ENCODE measurements around the gene ZCCHC7.
"Not testable (repeated sequence)": the region's sequence is repeated elsewhere in the genome, so short reads cannot be mapped to it uniquely, and the experiment has no call there.

Gene ZCCHC7

GRCh38 chr9:37094751-37095150, 25.6 kb upstream of the ZCCHC7 start:
- Histone ChIP-seq H3K36me3 (ENCODE audit: control insufficient read depth in 1 of 2, insufficient read depth in 2 of 2, low read length in 2 of 2) (no peaks in the 10 kb centered on the region), H3K27me3 (ENCODE audit: control insufficient read depth in 1 of 2, insufficient read depth in 2 of 2, low read length in 2 of 2) (no peaks in the 10 kb centered on the region), H3K9me3 (ENCODE audit: control insufficient read depth in 1 of 2, low read length in 2 of 2) (no peaks in the 10 kb centered on the region), H3K27ac (ENCODE audit: low read depth, low read length) (no peak overlapping the region), H3K4me3 (ENCODE audit: low read depth in 1 of 2, low read length in 2 of 2) (no peak overlapping the region), H3K4me1 (ENCODE audit: control insufficient read depth in 1 of 2, insufficient read depth in 2 of 2, low read length in 2 of 2) (no peaks in the 10 kb centered on the region), H3K9ac (ENCODE audit: low read depth in 1 of 2, low read length in 2 of 2) (no peak overlapping the region)

GRCh38 chr9:37096628-37097027, 23.7 kb upstream of the ZCCHC7 start:
- Histone ChIP-seq H3K36me3 (ENCODE audit: control insufficient read depth in 1 of 2, insufficient read depth in 2 of 2, low read length in 2 of 2) (no peaks in the 10 kb centered on the region), H3K9me3 (ENCODE audit: control insufficient read depth in 1 of 2, low read length in 2 of 2) (no peaks in the 10 kb centered on the region), H3K9ac (ENCODE audit: low read depth in 1 of 2, low read length in 2 of 2) (no peak overlapping the region), H3K27me3 (ENCODE audit: control insufficient read depth in 1 of 2, insufficient read depth in 2 of 2, low read length in 2 of 2) (no peaks in the 10 kb centered on the region), H3K4me3 (ENCODE audit: low read depth in 1 of 2, low read length in 2 of 2) (no peak overlapping the region), H3K4me1 (ENCODE audit: control insufficient read depth in 1 of 2, insufficient read depth in 2 of 2, low read length in 2 of 2) (no peaks in the 10 kb centered on the region), H3K27ac (ENCODE audit: low read depth, low read length) (no peak overlapping the region)

- H3K36me3 ChIP-seq (ENCODE audit: control insufficient read depth in 1 of 2, insufficient read depth in 2 of 2, low read length in 2 of 2): no peaks in the 10 kb centered on the region
- H3K27ac ChIP-seq (ENCODE audit: low read depth, low read length): no peak overlapping the region
- H3K4me1 ChIP-seq (ENCODE audit: control insufficient read depth in 1 of 2, insufficient read depth in 2 of 2, low read length in 2 of 2): no peaks in the 10 kb centered on the region
- no peak overlapping the region for H3K9ac ChIP-seq (ENCODE audit: low read depth in 1 of 2, low read length in 2 of 2)
- H3K27me3 ChIP-seq (ENCODE audit: control insufficient read depth in 1 of 2, insufficient read depth in 2 of 2, low read length in 2 of 2): no peaks in the 10 kb centered on the region
- H3K9me3 ChIP-seq (ENCODE audit: control insufficient read depth in 1 of 2, low read length in 2 of 2): no peaks in the 10 kb centered on the region
- H3K4me3 ChIP-seq (ENCODE audit: low read depth in 1 of 2, low read length in 2 of 2): no peak overlapping the region
Observed at GRCh38 chr9:37097294-37097693, 23.1 kb upstream of the ZCCHC7 start.

GRCh38 chr9:37100327-37100726, 20.0 kb upstream of the ZCCHC7 start:
- H3K27me3 ChIP-seq (ENCODE audit: control insufficient read depth in 1 of 2, insufficient read depth in 2 of 2, low read length in 2 of 2): no peaks in the 10 kb centered on the region
- H3K4me3 ChIP-seq (ENCODE audit: low read depth in 1 of 2, low read length in 2 of 2): no peak overlapping the region
- H3K4me1 ChIP-seq (ENCODE audit: control insufficient read depth in 1 of 2, insufficient read depth in 2 of 2, low read length in 2 of 2): no peaks in the 10 kb centered on the region
- H3K27ac ChIP-seq (ENCODE audit: low read depth, low read length): no peak overlapping the region
- no peak overlapping the region for H3K9ac ChIP-seq (ENCODE audit: low read depth in 1 of 2, low read length in 2 of 2)
- H3K36me3 ChIP-seq (ENCODE audit: control insufficient read depth in 1 of 2, insufficient read depth in 2 of 2, low read length in 2 of 2): no peaks in the 10 kb centered on the region
- no peaks in the 10 kb centered on the region for H3K9me3 ChIP-seq (ENCODE audit: control insufficient read depth in 1 of 2, low read length in 2 of 2)

- Histone ChIP-seq H3K9ac (ENCODE audit: low read depth in 1 of 2, low read length in 2 of 2) (no peak overlapping the region), H3K27ac (ENCODE audit: low read depth, low read length) (no peak overlapping the region), H3K36me3 (ENCODE audit: control insufficient read depth in 1 of 2, insufficient read depth in 2 of 2, low read length in 2 of 2) (no peaks in the 10 kb centered on the region), H3K4me3 (ENCODE audit: low read depth in 1 of 2, low read length in 2 of 2) (no peak overlapping the region), H3K9me3 (ENCODE audit: control insufficient read depth in 1 of 2, low read length in 2 of 2) (no peaks in the 10 kb centered on the region), H3K27me3 (ENCODE audit: control insufficient read depth in 1 of 2, insufficient read depth in 2 of 2, low read length in 2 of 2) (no peaks in the 10 kb centered on the region), H3K4me1 (ENCODE audit: control insufficient read depth in 1 of 2, insufficient read depth in 2 of 2, low read length in 2 of 2) (no peaks in the 10 kb centered on the region)
Observed at GRCh38 chr9:37100741-37101140, 19.6 kb upstream of the ZCCHC7 start.

- no peak overlapping the region for H3K27ac ChIP-seq (ENCODE audit: low read depth, low read length)
- no peaks in the 10 kb centered on the region for H3K27me3 ChIP-seq (ENCODE audit: control insufficient read depth in 1 of 2, insufficient read depth in 2 of 2, low read length in 2 of 2)
- H3K4me1 ChIP-seq (ENCODE audit: control insufficient read depth in 1 of 2, insufficient read depth in 2 of 2, low read length in 2 of 2): no peaks in the 10 kb centered on the region
Observed at GRCh38 chr9:37102486-37102885, 17.9 kb upstream of the ZCCHC7 start.

GRCh38 chr9:37104183-37104889, 16.0 kb upstream of the ZCCHC7 start:
- H3K9ac ChIP-seq (ENCODE audit: low read depth in 1 of 2, low read length in 2 of 2): no peak overlapping the region

More at GRCh38 chr9:37102486-37102885, 17.9 kb upstream of the ZCCHC7 start:
- Histone ChIP-seq H3K9ac (ENCODE audit: low read depth in 1 of 2, low read length in 2 of 2) (no peak overlapping the region), H3K36me3 (ENCODE audit: control insufficient read depth in 1 of 2, insufficient read depth in 2 of 2, low read length in 2 of 2) (no peaks in the 10 kb centered on the region), H3K9me3 (ENCODE audit: control insufficient read depth in 1 of 2, low read length in 2 of 2) (no peaks in the 10 kb centered on the region), H3K4me3 (ENCODE audit: low read depth in 1 of 2, low read length in 2 of 2) (no peak overlapping the region)

GRCh38 chr9:37105234-37105633, 15.1 kb upstream of the ZCCHC7 start:
- Histone ChIP-seq H3K36me3 (ENCODE audit: control insufficient read depth in 1 of 2, insufficient read depth in 2 of 2, low read length in 2 of 2) (no peaks in the 10 kb centered on the region), H3K4me1 (ENCODE audit: control insufficient read depth in 1 of 2, insufficient read depth in 2 of 2, low read length in 2 of 2) (no peaks in the 10 kb centered on the region), H3K27me3 (ENCODE audit: control insufficient read depth in 1 of 2, insufficient read depth in 2 of 2, low read length in 2 of 2) (no peaks in the 10 kb centered on the region), H3K27ac (ENCODE audit: low read depth, low read length) (no peak overlapping the region), H3K9me3 (ENCODE audit: control insufficient read depth in 1 of 2, low read length in 2 of 2) (peaks cover 0 to 4% of the 10 kb centered on the region in 2 donors), H3K9ac (ENCODE audit: low read depth in 1 of 2, low read length in 2 of 2) (no peak overlapping the region), H3K4me3 (ENCODE audit: low read depth in 1 of 2, low read length in 2 of 2) (no peak overlapping the region)

More at GRCh38 chr9:37104183-37104889, 16.0 kb upstream of the ZCCHC7 start:
- Histone ChIP-seq H3K9me3 (ENCODE audit: control insufficient read depth in 1 of 2, low read length in 2 of 2) (peaks cover 0 to 4% of the 10 kb centered on the region in 2 donors), H3K27me3 (ENCODE audit: control insufficient read depth in 1 of 2, insufficient read depth in 2 of 2, low read length in 2 of 2) (no peaks in the 10 kb centered on the region), H3K27ac (ENCODE audit: low read depth, low read length) (no peak overlapping the region), H3K4me1 (ENCODE audit: control insufficient read depth in 1 of 2, insufficient read depth in 2 of 2, low read length in 2 of 2) (no peaks in the 10 kb centered on the region), H3K36me3 (ENCODE audit: control insufficient read depth in 1 of 2, insufficient read depth in 2 of 2, low read length in 2 of 2) (no peaks in the 10 kb centered on the region), H3K4me3 (ENCODE audit: low read depth in 1 of 2, low read length in 2 of 2) (no peak overlapping the region)

GRCh38 chr9:37107701-37108100, 12.7 kb upstream of the ZCCHC7 start:
- Histone ChIP-seq H3K27me3 (ENCODE audit: control insufficient read depth in 1 of 2, insufficient read depth in 2 of 2, low read length in 2 of 2) (no peaks in the 10 kb centered on the region), H3K36me3 (ENCODE audit: control insufficient read depth in 1 of 2, insufficient read depth in 2 of 2, low read length in 2 of 2) (no peaks in the 10 kb centered on the region)

GRCh38 chr9:37114442-37114841, 5.9 kb upstream of the ZCCHC7 start:
- H3K27me3 ChIP-seq (ENCODE audit: control insufficient read depth in 1 of 2, insufficient read depth in 2 of 2, low read length in 2 of 2); H3K4me1 ChIP-seq (ENCODE audit: control insufficient read depth in 1 of 2, insufficient read depth in 2 of 2, low read length in 2 of 2); H3K27ac ChIP-seq (ENCODE audit: low read depth, low read length); H3K36me3 ChIP-seq (ENCODE audit: control insufficient read depth in 1 of 2, insufficient read depth in 2 of 2, low read length in 2 of 2); H3K4me3 ChIP-seq (ENCODE audit: low read depth in 1 of 2, low read length in 2 of 2); H3K9ac ChIP-seq (ENCODE audit: low read depth in 1 of 2, low read length in 2 of 2); H3K9me3 ChIP-seq (ENCODE audit: control insufficient read depth in 1 of 2, low read length in 2 of 2): not testable (repeated sequence)

More at GRCh38 chr9:37107701-37108100, 12.7 kb upstream of the ZCCHC7 start:
- peaks cover 0 to 4% of the 10 kb centered on the region in 2 donors for H3K9me3 ChIP-seq (ENCODE audit: control insufficient read depth in 1 of 2, low read length in 2 of 2)
- H3K27ac ChIP-seq (ENCODE audit: low read depth, low read length): no peak overlapping the region
- no peak overlapping the region for H3K9ac ChIP-seq (ENCODE audit: low read depth in 1 of 2, low read length in 2 of 2)
- H3K4me3 ChIP-seq (ENCODE audit: low read depth in 1 of 2, low read length in 2 of 2): no peak overlapping the region
- no peaks in the 10 kb centered on the region for H3K4me1 ChIP-seq (ENCODE audit: control insufficient read depth in 1 of 2, insufficient read depth in 2 of 2, low read length in 2 of 2)

Measured in duodenal mucosa (tissue), 2 donors.